Endothelial cell of umbilical vein (primary cell): ENCODE data around the gene SLC35E4. TPM values are rescaled to one million over a fixed set of nuclear protein-coding genes. Genes with fewer than 3 reads are reported as not detected.
"Not testable (repeated sequence)": the region's sequence is repeated elsewhere in the genome, so short reads cannot be mapped to it uniquely, and the experiment has no call there.

Experiments used
- BruUV-seq: library from RNA; stranded (reverse); fragments of 400-500 nt; replicated peaks from 2 replicates; lab custom pipeline; 2021; lab: Mats Ljungman, UMichigan
- CTCF ChIA-PET: fragments of 300-600, 350-600 bp; sonication (Branson Sonifier 250); formaldehyde crosslinking; loops from one replicate; lab custom pipeline; 2021; ENCODE audit warnings: antibody characterized with exemption, inconsistent platforms; lab: Charles Lee
- POLR2A ChIA-PET: fragments of 300-600, 350-600 bp; sonication (Branson Sonifier 250); formaldehyde crosslinking; loops from one replicate; lab custom pipeline; 2021; ENCODE audit warnings: antibody characterized with exemption, inconsistent platforms; lab: Charles Lee
- DNase-seq: peaks from one replicate; pipeline ENCODE4 v3.0.0-alpha.2; 2011; ENCODE audit warnings: low read depth, low spot score
- FAIRE-seq: peaks from 2 replicates; lab custom pipeline; 2011; peaks lifted over from hg19 to GRCh38; lab: Jason Lieb, UNC
- H2AFZ ChIP-seq: 2 replicates; pipeline ENCODE4 v1.6.0; 2012; ENCODE audit warnings: low read depth, low read length, control low read depth, inconsistent platforms
- H3K27ac ChIP-seq: 2 replicates; pipeline ENCODE4 v1.5.1; 2011; ENCODE audit warnings: low read depth, mild to moderate bottlenecking, control low read depth, low read length, moderate library complexity; ENCODE audit not compliant: insufficient read depth
- H3K27me3 ChIP-seq, 2 experiments: 2 replicates each; pipeline versions ENCODE4 v1.6.0 to v1.6.1; 2011; ENCODE audit warnings: low read length in 2 of 2, mixed read lengths in 1 of 2; ENCODE audit not compliant: control insufficient read depth in 2 of 2, insufficient read depth in 2 of 2
- H3K36me3 ChIP-seq, 2 experiments: 2 replicates in 1 of 2; 3 replicates in 1 of 2; pipeline ENCODE4 v1.5.1; 2011; ENCODE audit warnings: low read length in 2 of 2, mild to moderate bottlenecking in 1 of 2, moderate library complexity in 1 of 2; ENCODE audit not compliant: control insufficient read depth in 2 of 2, insufficient read depth in 2 of 2; ENCODE audit errors: extremely low read depth in 1 of 2
- H3K4me1 ChIP-seq: 3 replicates; pipeline ENCODE4 v1.5.1; 2011; ENCODE audit warnings: mild to moderate bottlenecking, low read length; ENCODE audit not compliant: control insufficient read depth, insufficient read depth; ENCODE audit errors: extremely low read depth
- H3K4me2 ChIP-seq: 2 replicates; pipeline ENCODE4 v1.6.1; 2011; ENCODE audit warnings: low read length, control low read depth, mixed read lengths; ENCODE audit not compliant: insufficient read depth
- H3K4me3 ChIP-seq, 3 experiments: fragments of 200-600 bp in 1 of 3; sonication (generic), shearing (Covaris generic) in 1 of 3; replicated peaks in 1 of 3; 2 replicates each; pipeline ENCODE4 v1.5.1; 2011 to 2016; ENCODE audit warnings: control low read depth in 3 of 3, low read length in 3 of 3, mild to moderate bottlenecking in 2 of 3, inconsistent platforms in 1 of 3, low read depth in 1 of 3, moderate library complexity in 1 of 3; ENCODE audit not compliant: insufficient read depth in 1 of 3
- H3K79me2 ChIP-seq: 2 replicates; pipeline ENCODE4 v1.6.0; 2012; ENCODE audit warnings: low read length, inconsistent platforms; ENCODE audit not compliant: control insufficient read depth, insufficient read depth
- H3K9ac ChIP-seq: replicated peaks from 2 replicates; pipeline ENCODE3; 2011; ENCODE audit warnings: low read length, control low read depth; ENCODE audit not compliant: insufficient read depth; ENCODE audit errors: extremely low read depth
- H3K9me1 ChIP-seq: replicated peaks from 3 replicates; pipeline ENCODE4 v1.6.0; 2011; ENCODE audit warnings: mild to moderate bottlenecking, low read length; ENCODE audit not compliant: control insufficient read depth, insufficient read depth; ENCODE audit errors: extremely low read depth
- H3K9me3 ChIP-seq: replicated peaks from 2 replicates; pipeline ENCODE4 v1.5.1; 2012; ENCODE audit warnings: low read length, inconsistent platforms; ENCODE audit not compliant: control insufficient read depth, insufficient read depth
- H4K20me1 ChIP-seq: replicated peaks from 2 replicates; pipeline ENCODE3; 2011; ENCODE audit warnings: mild to moderate bottlenecking, low read length; ENCODE audit not compliant: control insufficient read depth, insufficient read depth; ENCODE audit errors: extremely low read depth
- EZH2 ChIP-seq: IDR thresholded peaks from 2 replicates; pipeline ENCODE4 v1.6.1; 2012; ENCODE audit warnings: borderline replicate concordance, low read depth, mild to moderate bottlenecking, moderate library complexity, low read length, inconsistent platforms; ENCODE audit not compliant: severe bottlenecking
- FOS ChIP-seq: IDR thresholded peaks from 2 replicates; pipeline ENCODE4 v1.6.1; 2011; ENCODE audit warnings: mild to moderate bottlenecking, low read length, moderate library complexity, borderline replicate concordance; ENCODE audit not compliant: insufficient read depth
- GATA2 ChIP-seq: IDR thresholded peaks from 2 replicates; pipeline ENCODE4 v1.7.0; 2011; ENCODE audit warnings: low read depth, mild to moderate bottlenecking, moderate library complexity, mixed read lengths, low read length; ENCODE audit not compliant: insufficient read length, insufficient read depth
- JUN ChIP-seq: IDR thresholded peaks from 2 replicates; pipeline ENCODE4 v1.6.1; 2011; ENCODE audit warnings: borderline replicate concordance, low read depth; ENCODE audit not compliant: insufficient read length, insufficient read depth
- MYC ChIP-seq: IDR thresholded peaks from one replicate; pipeline ENCODE4 v1.6.1; 2011; ENCODE audit warnings: mild to moderate bottlenecking, low read depth, low read length
- POLR2A ChIP-seq: IDR thresholded peaks from 2 replicates; pipeline ENCODE4 v1.6.1; 2012; ENCODE audit warnings: low read depth, mild to moderate bottlenecking, control low read depth, low read length
- POLR2AphosphoS5 ChIP-seq: IDR thresholded peaks from 2 replicates; pipeline ENCODE4 v1.6.1; 2012; ENCODE audit warnings: low read depth, mild to moderate bottlenecking, control low read depth, low read length, moderate library complexity; ENCODE audit not compliant: insufficient read depth
- dilution Hi-C: fragments of 300-500 bp; cut with MboI; formaldehyde crosslinking; loops from one replicate; pipeline ENCODE4 v1.15.0; 2019; ENCODE audit warnings: low sequenced_read_pairs; ENCODE audit not compliant: extremely low pct_ligation_motif_present
- intact Hi-C: fragments of 100-400 bp; cut with micrococcal nuclease; formaldehyde crosslinking; loops from one replicate; pipeline ENCODE4 v1.10.0; 2022
- polyA plus RNA-seq, 4 experiments: library from polyadenylated mRNA; depleted of rRNA in 3 of 4; stranded (reverse) in 3 of 4; unstranded in 1 of 4; fragments of >200 nt; gene quantifications; 2 replicates each; pipeline versions ENCODE4 v1.2.1 to v1.2.3, GENCODE V29; 2011 to 2012; ENCODE audit warnings: missing spikeins in 1 of 4
- total RNA-seq: library from RNA; stranded (reverse); gene quantifications from 2 replicates; pipeline ENCODE4 v1.2.3, GENCODE V29; 2021
- TF ChIP-seq, protein P1 (sequence below), 2 donors: IDR thresholded peaks; 1 replicate in 1 of 2; 2 replicates in 1 of 2; pipeline ENCODE4 v1.5.1; 2011; ENCODE audit warnings: low read length in 2 of 2, mild to moderate bottlenecking in 2 of 2, moderate library complexity in 2 of 2, control low read depth in 1 of 2, inconsistent platforms in 1 of 2, low read depth in 1 of 2; ENCODE audit not compliant: insufficient read depth in 1 of 2; ENCODE audit errors: extremely low read depth in 1 of 2
- TF ChIP-seq, protein P2 (sequence below): IDR thresholded peaks from 2 replicates; pipeline ENCODE4 v1.6.1; 2011; ENCODE audit not compliant: insufficient read depth, insufficient read length

The SLC35E4 gene
- total and polyA plus RNA-seq, 2 donors (not counting 3 experiments of a cell fraction or from before 2014, with no cell fraction given): 10.7 to 15.3 TPM

DNA sequence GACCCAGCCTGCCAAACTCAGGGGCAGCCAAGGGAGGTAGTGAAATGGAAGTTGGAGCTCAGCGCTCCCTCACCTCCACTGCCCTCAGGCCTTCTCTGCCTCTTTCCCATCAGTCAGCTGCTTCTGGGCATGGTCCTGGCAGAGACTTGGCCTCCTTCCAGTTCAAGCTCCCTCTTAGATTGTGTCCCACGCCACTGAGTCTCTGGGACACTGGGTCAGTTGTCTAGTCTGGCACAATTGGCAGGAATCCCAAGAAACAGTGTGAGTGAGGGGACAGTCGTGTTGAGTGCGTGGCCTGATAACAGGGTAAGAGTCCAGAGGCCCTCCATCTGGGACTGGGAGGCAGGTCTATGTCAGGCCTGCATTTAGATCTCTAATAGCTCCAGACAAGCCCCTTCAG, 7.1 kb upstream of the SLC35E4 start:
- Histone ChIP-seq H3K4me2 (no peak overlapping the region), H3K4me1 (peaks cover 19% of the 10 kb centered on the region), H4K20me1 (no peaks in the 10 kb centered on the region), H3K9me3 (no peaks in the 10 kb centered on the region), H3K27ac (no peak overlapping the region), H2AFZ (no peak overlapping the region), H3K9ac (no peak overlapping the region), H3K9me1 (no peaks in the 10 kb centered on the region), H3K79me2 (no peaks in the 10 kb centered on the region), H3K4me3 (no peak overlapping the region), H3K36me3 (no peaks in the 10 kb centered on the region), H3K27me3 (no peaks in the 10 kb centered on the region)
- dilution Hi-C loops (no loop called here), intact Hi-C loops (no loop called here)
- DNase-seq (no peak), FAIRE-seq (no peak)
- no TSS peak for BruUV-seq
- CTCF ChIA-PET: interaction anchor here (1.0 to 4.1 kb wide), 6 partner anchors 8 to 204 kb away, joined by 3 to 34 read pairs (median 4); no protein-coding TSS in a partner anchor
- TF ChIP-seq FOS: no peak
- TF ChIP-seq EZH2: no peak
- no peak for TF ChIP-seq POLR2A
- TF ChIP-seq, protein P1, sequence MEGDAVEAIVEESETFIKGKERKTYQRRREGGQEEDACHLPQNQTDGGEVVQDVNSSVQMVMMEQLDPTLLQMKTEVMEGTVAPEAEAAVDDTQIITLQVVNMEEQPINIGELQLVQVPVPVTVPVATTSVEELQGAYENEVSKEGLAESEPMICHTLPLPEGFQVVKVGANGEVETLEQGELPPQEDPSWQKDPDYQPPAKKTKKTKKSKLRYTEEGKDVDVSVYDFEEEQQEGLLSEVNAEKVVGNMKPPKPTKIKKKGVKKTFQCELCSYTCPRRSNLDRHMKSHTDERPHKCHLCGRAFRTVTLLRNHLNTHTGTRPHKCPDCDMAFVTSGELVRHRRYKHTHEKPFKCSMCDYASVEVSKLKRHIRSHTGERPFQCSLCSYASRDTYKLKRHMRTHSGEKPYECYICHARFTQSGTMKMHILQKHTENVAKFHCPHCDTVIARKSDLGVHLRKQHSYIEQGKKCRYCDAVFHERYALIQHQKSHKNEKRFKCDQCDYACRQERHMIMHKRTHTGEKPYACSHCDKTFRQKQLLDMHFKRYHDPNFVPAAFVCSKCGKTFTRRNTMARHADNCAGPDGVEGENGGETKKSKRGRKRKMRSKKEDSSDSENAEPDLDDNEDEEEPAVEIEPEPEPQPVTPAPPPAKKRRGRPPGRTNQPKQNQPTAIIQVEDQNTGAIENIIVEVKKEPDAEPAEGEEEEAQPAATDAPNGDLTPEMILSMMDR (IDR thresholded peaks at IDR 0.05; ENCODE audit: extremely low read depth in 1 of 2, insufficient read depth in 1 of 2, low read depth in 1 of 2, low read length in 2 of 2): no peak
- no peak for TF ChIP-seq GATA2
- TF ChIP-seq, protein P2, sequence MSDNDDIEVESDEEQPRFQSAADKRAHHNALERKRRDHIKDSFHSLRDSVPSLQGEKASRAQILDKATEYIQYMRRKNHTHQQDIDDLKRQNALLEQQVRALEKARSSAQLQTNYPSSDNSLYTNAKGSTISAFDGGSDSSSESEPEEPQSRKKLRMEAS: no peak
- no peak for TF ChIP-seq MYC
- no peak for TF ChIP-seq POLR2AphosphoS5
- TF ChIP-seq JUN: no peak
- POLR2A ChIA-PET: no interaction called here

DNA sequence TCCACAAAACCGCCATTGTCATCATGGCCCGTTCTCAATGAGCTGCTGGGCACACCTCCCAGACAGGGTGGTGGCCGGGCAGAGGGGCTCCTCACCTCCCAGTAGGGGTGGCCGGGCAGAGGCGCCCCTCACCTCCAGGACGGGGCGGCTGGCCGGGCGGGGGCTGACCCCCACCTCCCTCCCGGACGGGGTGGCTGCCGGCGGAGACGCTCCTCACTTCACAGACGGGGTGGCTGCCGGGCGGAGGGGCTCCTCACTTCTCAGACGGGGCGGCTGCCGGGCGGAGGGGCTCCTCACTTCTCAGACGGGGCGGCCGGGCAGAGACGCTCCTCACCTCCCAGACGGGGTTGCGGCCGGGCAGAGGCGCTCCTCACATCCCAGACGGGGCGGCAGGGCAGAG, 4.1 kb upstream of the SLC35E4 start:
- H2AFZ ChIP-seq, BruUV-seq, H3K27me3 ChIP-seq, H3K27ac ChIP-seq, H3K4me2 ChIP-seq, H3K9me3 ChIP-seq, dilution Hi-C loops, FAIRE-seq, CTCF ChIA-PET, H4K20me1 ChIP-seq, intact Hi-C loops, POLR2A ChIA-PET, H3K36me3 ChIP-seq, DNase-seq, H3K4me3 ChIP-seq, H3K9me1 ChIP-seq, H3K79me2 ChIP-seq, H3K9ac ChIP-seq: not testable (repeated sequence)
- H3K4me1 ChIP-seq: peaks cover 38% of the 10 kb centered on the region
